Osteoblast (primary cell): ENCODE measurements around the gene LRP1B. TPM values are rescaled to one million over a fixed set of nuclear protein-coding genes. Genes with fewer than 3 reads are reported as not detected.

Experiments used
- DNase-seq: peaks from one replicate; pipeline ENCODE4 v3.0.0; 2011; ENCODE audit warnings: low spot score, mixed read lengths; ENCODE audit not compliant: insufficient read length; ENCODE audit errors: missing footprints
- H2AFZ ChIP-seq: 2 replicates; pipeline ENCODE4 v1.6.0; 2011; ENCODE audit warnings: mild to moderate bottlenecking, low read length
- H3K27ac ChIP-seq: 2 replicates; pipeline ENCODE4 v1.5.1; 2011; ENCODE audit warnings: mild to moderate bottlenecking, low read depth, low read length, moderate library complexity
- H3K27me3 ChIP-seq: 2 replicates; pipeline ENCODE4 v1.6.0; 2012; ENCODE audit warnings: mild to moderate bottlenecking, control low read depth, inconsistent platforms, low read length, moderate library complexity; ENCODE audit not compliant: insufficient read depth
- H3K36me3 ChIP-seq: 2 replicates; pipeline ENCODE4 v1.5.1; 2011; ENCODE audit warnings: mild to moderate bottlenecking, low read length, control low read depth, moderate library complexity; ENCODE audit not compliant: insufficient read depth
- H3K4me1 ChIP-seq: 2 replicates; pipeline ENCODE4 v1.5.1; 2011; ENCODE audit warnings: mild to moderate bottlenecking, low read length, control low read depth, moderate library complexity; ENCODE audit not compliant: insufficient read depth
- H3K4me2 ChIP-seq: 2 replicates; pipeline ENCODE4 v1.6.0; 2011; ENCODE audit warnings: mild to moderate bottlenecking, low read length; ENCODE audit not compliant: insufficient read depth
- H3K4me3 ChIP-seq: fragments of 200-600 bp; sonication (generic); 3 replicates; pipeline ENCODE4 v1.5.1; 2012; ENCODE audit warnings: mild to moderate bottlenecking, low read length, inconsistent platforms; ENCODE audit not compliant: insufficient read depth
- H3K79me2 ChIP-seq: 2 replicates; pipeline ENCODE4 v1.6.0; 2012; ENCODE audit warnings: mild to moderate bottlenecking, low read length, control low read depth, inconsistent platforms; ENCODE audit not compliant: insufficient read depth
- H3K9me3 ChIP-seq: 2 replicates; pipeline ENCODE4 v1.5.1; 2011; ENCODE audit warnings: low read depth, low read length, control low read depth
- H4K20me1 ChIP-seq: 2 replicates; pipeline ENCODE4 v1.6.0; 2012; ENCODE audit warnings: mild to moderate bottlenecking, low read length, control low read depth; ENCODE audit not compliant: insufficient read depth
- CTCF ChIP-seq: IDR thresholded peaks from 2 replicates; pipeline ENCODE4 v1.5.1; 2011; ENCODE audit warnings: mild to moderate bottlenecking, low read depth, low read length, moderate library complexity; ENCODE audit errors: extremely low read depth
- total RNA-seq: library from RNA; depleted of rRNA; stranded (reverse); fragments of >200 nt; gene quantifications from 2 replicates; pipeline ENCODE4 v1.2.3, GENCODE V29; 2012

LRP1B gene
- total RNA-seq, 1 donor: not detected

- Histone ChIP-seq H3K79me2 (no peaks in the 10 kb centered on the region), H3K27me3 (no peaks in the 10 kb centered on the region), H3K9me3 (no peaks in the 10 kb centered on the region), H3K36me3 (no peaks in the 10 kb centered on the region), H3K4me2 (no peak overlapping the region), H2AFZ (no peak overlapping the region), H3K27ac (no peak overlapping the region), H3K4me1 (no peaks in the 10 kb centered on the region), H4K20me1 (no peaks in the 10 kb centered on the region), H3K4me3 (no peak overlapping the region)
- TF ChIP-seq CTCF: no peak
- DNase-seq: no peak
These were observed 1443.0 kb downstream of the LRP1B start for GRCh38 chr2:140687825-140688224.

DNA sequence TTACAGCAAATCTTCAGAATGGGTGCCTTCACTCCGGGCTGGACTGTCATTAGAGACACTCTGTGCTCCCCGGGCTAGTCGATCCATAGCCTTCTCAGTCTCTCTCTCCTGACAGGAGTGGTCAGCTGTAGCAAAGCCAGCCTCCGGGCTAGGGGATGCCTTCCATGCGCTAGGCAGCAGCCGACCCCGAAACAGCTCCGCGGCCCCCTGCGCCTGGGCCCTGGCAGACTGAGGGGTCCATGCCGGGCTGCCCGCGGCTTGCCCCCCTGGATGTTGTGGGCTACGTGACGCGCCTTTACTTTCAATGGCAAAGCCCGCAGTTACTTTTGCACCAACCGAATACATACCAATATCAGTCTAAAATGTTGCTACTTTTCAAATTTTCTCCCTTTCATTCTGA is 1447.2 kb downstream of the LRP1B start:
- Histone ChIP-seq H3K36me3 (no peaks in the 10 kb centered on the region), H3K4me2 (no peak overlapping the region), H3K4me1 (no peaks in the 10 kb centered on the region), H3K79me2 (no peaks in the 10 kb centered on the region), H3K4me3 (no peak overlapping the region), H3K27me3 (no peaks in the 10 kb centered on the region), H3K27ac (no peak overlapping the region), H3K9me3 (no peaks in the 10 kb centered on the region), H4K20me1 (no peaks in the 10 kb centered on the region), H2AFZ (no peak overlapping the region)
- DNase-seq: no peak
- TF ChIP-seq CTCF: no peak

GRCh38 chr2:140680862-140681261 is 1450.0 kb downstream of the LRP1B start:
- no peaks in the 10 kb centered on the region for H3K27me3 ChIP-seq
- no peaks in the 10 kb centered on the region for H3K4me1 ChIP-seq
- no peak overlapping the region for H3K27ac ChIP-seq
- no peaks in the 10 kb centered on the region for H4K20me1 ChIP-seq
- H3K9me3 ChIP-seq: no peaks in the 10 kb centered on the region
- no peaks in the 10 kb centered on the region for H3K79me2 ChIP-seq
- no peak for TF ChIP-seq CTCF
- no peak for DNase-seq
- no peak overlapping the region for H3K4me2 ChIP-seq
- H3K36me3 ChIP-seq: no peaks in the 10 kb centered on the region
- no peak overlapping the region for H3K4me3 ChIP-seq
- H2AFZ ChIP-seq: no peak overlapping the region

DNA sequence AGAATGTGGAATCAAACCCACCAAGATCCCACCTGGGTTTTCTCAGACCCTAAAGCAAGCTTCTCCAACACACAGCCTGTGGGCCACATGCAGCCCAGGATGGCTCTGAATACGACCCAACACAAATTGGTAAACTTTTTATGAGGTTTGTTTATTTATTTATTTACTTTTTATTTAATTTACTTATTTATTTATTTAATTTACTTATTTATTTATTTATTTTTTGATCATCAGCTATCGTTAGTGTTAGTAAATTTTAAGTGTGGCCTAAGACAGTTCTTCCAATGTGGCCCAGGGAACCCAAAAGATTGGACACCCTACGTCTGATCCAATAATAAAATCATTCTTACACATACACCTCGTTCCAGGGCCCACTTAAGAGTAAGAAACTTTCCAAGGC is 1451.1 kb downstream of the LRP1B start:
- Histone ChIP-seq H3K27me3 (no peaks in the 10 kb centered on the region), H3K36me3 (no peaks in the 10 kb centered on the region), H3K4me3 (no peak overlapping the region), H3K4me2 (no peak overlapping the region), H2AFZ (no peak overlapping the region), H3K27ac (no peak overlapping the region), H3K4me1 (no peaks in the 10 kb centered on the region), H3K9me3 (no peaks in the 10 kb centered on the region), H3K79me2 (no peaks in the 10 kb centered on the region), H4K20me1 (no peaks in the 10 kb centered on the region)
- no peak for DNase-seq
- TF ChIP-seq CTCF: no peak
